Mesothelial cell of epicardium (in vitro differentiated cells): Measurements from ENCODE around the gene TLL2. TPM values are rescaled to one million over a fixed set of nuclear protein-coding genes. Genes with fewer than 3 reads are reported as not detected.

ENCODE experiments used
- DNase-seq, 2 experiments: peaks; one replicate each; pipeline ENCODE4 v3.0.0; 2021; ENCODE audit warnings: low spot score in 2 of 2; ENCODE audit not compliant: unreplicated experiment in 2 of 2
- H3K27ac Mint-ChIP-seq: 2 replicates; pipeline ENCODE4 v1.8.0; 2021; ENCODE audit warnings: mixed read lengths
- H3K27me3 Mint-ChIP-seq: 2 replicates; pipeline ENCODE4 v1.8.0; 2021; ENCODE audit warnings: low read depth, mixed read lengths
- H3K36me3 Mint-ChIP-seq: 2 replicates; pipeline ENCODE4 v1.8.0; 2021; ENCODE audit warnings: mixed read lengths
- H3K4me1 Mint-ChIP-seq: 2 replicates; pipeline ENCODE4 v1.8.0; 2021; ENCODE audit warnings: mixed read lengths
- H3K4me3 Mint-ChIP-seq: 2 replicates; pipeline ENCODE4 v1.8.0; 2021; ENCODE audit warnings: mild to moderate bottlenecking, moderate library complexity, mixed read lengths
- H3K9me3 Mint-ChIP-seq: 2 replicates; pipeline ENCODE4 v1.8.0; 2021; ENCODE audit warnings: mixed read lengths
- CTCF ChIP-seq: fragments of 200-600 bp; sonication (generic); IDR thresholded peaks from one replicate; pipeline ENCODE4 v1.5.0; 2021; ENCODE audit warnings: antibody characterized with exemption; ENCODE audit not compliant: unreplicated experiment
- total RNA-seq: library from RNA; stranded (reverse); gene quantifications from 3 replicates; pipeline ENCODE4 v1.2.1, GENCODE V29; 2021

The TLL2 gene
- total RNA-seq, 1 donor from 2014 or later, result 1.4 TPM

- Mint-ChIP-seq H3K27me3 (peaks cover 60% of the 10 kb centered on the region), H3K9me3 (no peaks in the 10 kb centered on the region), H3K4me3 (no peak overlapping the region), H3K4me1 (no peaks in the 10 kb centered on the region), H3K27ac (no peak overlapping the region), H3K36me3 (no peaks in the 10 kb centered on the region)
- TF ChIP-seq CTCF, result no peak
- no peak for DNase-seq
Measured at GRCh38 chr10:96452494-96453153, 61.1 kb downstream of the TLL2 start.

- no peak for DNase-seq
Measured at GRCh38 chr10:96450529-96451207, 63.1 kb downstream of the TLL2 start.

GRCh38 chr10:96448558-96448957 is 65.2 kb downstream of the TLL2 start:
- H3K4me3 Mint-ChIP-seq, result no peak overlapping the region

More at GRCh38 chr10:96450529-96451207, 63.1 kb downstream of the TLL2 start:
- Mint-ChIP-seq H3K4me3 (no peak overlapping the region), H3K4me1 (peaks cover 9% of the 10 kb centered on the region), H3K9me3 (no peaks in the 10 kb centered on the region), H3K27me3 (peaks cover 61% of the 10 kb centered on the region), H3K36me3 (no peaks in the 10 kb centered on the region), H3K27ac (no peak overlapping the region)
- no peak for TF ChIP-seq CTCF

GRCh38 chr10:96448021-96448457 is 65.7 kb downstream of the TLL2 start:
- no peak overlapping the region for H3K4me3 Mint-ChIP-seq

More at GRCh38 chr10:96448558-96448957, 65.2 kb downstream of the TLL2 start:
- peaks cover 9% of the 10 kb centered on the region for H3K4me1 Mint-ChIP-seq
- H3K36me3 Mint-ChIP-seq, result no peaks in the 10 kb centered on the region
- TF ChIP-seq CTCF, result no peak
- no peak overlapping the region for H3K27ac Mint-ChIP-seq
- H3K27me3 Mint-ChIP-seq, result peaks cover 72% of the 10 kb centered on the region
- H3K9me3 Mint-ChIP-seq, result no peaks in the 10 kb centered on the region
- DNase-seq, result no peak

GRCh38 chr10:96446966-96447596 is 66.6 kb downstream of the TLL2 start:
- Mint-ChIP-seq H3K27me3 (peaks cover 81% of the 10 kb centered on the region), H3K27ac (peak overlapping the region; percentile 50), H3K9me3 (no peaks in the 10 kb centered on the region), H3K4me3 (no peak overlapping the region), H3K4me1 (peaks cover 15% of the 10 kb centered on the region), H3K36me3 (no peaks in the 10 kb centered on the region)
- no peak for DNase-seq
- TF ChIP-seq CTCF, result no peak

More at GRCh38 chr10:96448021-96448457, 65.7 kb downstream of the TLL2 start:
- Mint-ChIP-seq H3K27ac (no peak overlapping the region), H3K27me3 (peaks cover 77% of the 10 kb centered on the region), H3K9me3 (no peaks in the 10 kb centered on the region), H3K36me3 (no peaks in the 10 kb centered on the region), H3K4me1 (peaks cover 9% of the 10 kb centered on the region)
- no peak for TF ChIP-seq CTCF
- no peak for DNase-seq
